Measurements from ENCODE around the gene FAM228B. TPM values are rescaled to one million over a fixed set of nuclear protein-coding genes. Genes with fewer than 3 reads are reported as not detected.
"Not testable (repeated sequence)": the region's sequence is repeated elsewhere in the genome, so short reads cannot be mapped to it uniquely, and the experiment has no call there.

The FAM228B gene
- polyA plus RNA-seq, 1 experiment: 4.2 TPM

GRCh38 chr2:24088821-24089359, 34.4 kb upstream of the FAM228B start:
- H3K36me3 ChIP-seq (ENCODE audit: control insufficient read depth, insufficient read depth, low read length): no peaks in the 10 kb centered on the region
- POLR2A ChIA-PET: no interaction called here
- TF ChIP-seq CTCF (IDR thresholded peaks at IDR 0.05; ENCODE audit: insufficient read depth, low read depth, low read length): no peak

GRCh38 chr2:24093270-24093669, 30.0 kb upstream of the FAM228B start:
- DNase-seq (ENCODE audit: low read depth); H3K4me3 ChIP-seq (ENCODE audit: low read depth, low read length); POLR2A ChIA-PET; H3K36me3 ChIP-seq (ENCODE audit: control insufficient read depth, insufficient read depth, low read length); H3K27me3 ChIP-seq (ENCODE audit: control insufficient read depth, insufficient read depth, low read length): not testable (repeated sequence)
- CTCF ChIA-PET: interaction anchor here (1.4 kb wide), 1 partner anchor 9 kb away, joined by 6 read pairs; no protein-coding TSS in a partner anchor

More at GRCh38 chr2:24088821-24089359, 34.4 kb upstream of the FAM228B start:
- no peak for DNase-seq (ENCODE audit: low read depth)
- CTCF ChIA-PET: interaction anchor here (1.6 kb wide), 1 partner anchor 162 kb away, joined by 4 read pairs; the partner anchor contains the start of gene ATAD2B
- Histone ChIP-seq H3K27me3 (ENCODE audit: control insufficient read depth, insufficient read depth, low read length) (no peaks in the 10 kb centered on the region), H3K4me3 (ENCODE audit: low read depth, low read length) (no peak overlapping the region)

GRCh38 chr2:24095171-24095677, 28.0 kb upstream of the FAM228B start:
- H3K36me3 ChIP-seq (ENCODE audit: control insufficient read depth, insufficient read depth, low read length); H3K4me3 ChIP-seq (ENCODE audit: low read depth, low read length); CTCF ChIA-PET; POLR2A ChIA-PET; DNase-seq (ENCODE audit: low read depth); H3K27me3 ChIP-seq (ENCODE audit: control insufficient read depth, insufficient read depth, low read length): not testable (repeated sequence)

- H3K36me3 ChIP-seq (ENCODE audit: control insufficient read depth, insufficient read depth, low read length); DNase-seq (ENCODE audit: low read depth); H3K4me3 ChIP-seq (ENCODE audit: low read depth, low read length); H3K27me3 ChIP-seq (ENCODE audit: control insufficient read depth, insufficient read depth, low read length); POLR2A ChIA-PET; CTCF ChIA-PET: not testable (repeated sequence)
Observed at GRCh38 chr2:24100732-24101131, 22.5 kb upstream of the FAM228B start.

- TF ChIP-seq CTCF (IDR thresholded peaks at IDR 0.05; ENCODE audit: insufficient read depth, low read depth, low read length): no peak
- no peaks in the 10 kb centered on the region for H3K27me3 ChIP-seq (ENCODE audit: control insufficient read depth, insufficient read depth, low read length)
- H3K36me3 ChIP-seq (ENCODE audit: control insufficient read depth, insufficient read depth, low read length): peaks cover 3% of the 10 kb centered on the region; the same call in 1 of the 2 replicates
- DNase-seq (ENCODE audit: low read depth): no peak
- ChIA-PET CTCF (interaction anchor here (0.6 to 1.8 kb wide), 3 partner anchors 158 to 286 kb away, joined by 3 read pairs; no protein-coding TSS in a partner anchor), POLR2A (no interaction called here)
- H3K4me3 ChIP-seq (ENCODE audit: low read depth, low read length): no peak overlapping the region
Observed at GRCh38 chr2:24101992-24102391, 21.3 kb upstream of the FAM228B start.

- TF ChIP-seq CTCF (IDR thresholded peaks at IDR 0.05; ENCODE audit: insufficient read depth, low read depth, low read length): no peak
Observed at GRCh38 chr2:24102677-24103076, 20.6 kb upstream of the FAM228B start.

More at GRCh38 chr2:24102677-24103076, 20.6 kb upstream of the FAM228B start:
- Histone ChIP-seq H3K36me3 (ENCODE audit: control insufficient read depth, insufficient read depth, low read length) (peaks cover 3% of the 10 kb centered on the region; the same call in 1 of the 2 replicates), H3K27me3 (ENCODE audit: control insufficient read depth, insufficient read depth, low read length) (no peaks in the 10 kb centered on the region), H3K4me3 (ENCODE audit: low read depth, low read length) (no peak overlapping the region)
- ChIA-PET POLR2A (no interaction called here), CTCF (interaction anchor here (0.6 to 1.8 kb wide), 3 partner anchors 158 to 286 kb away, joined by 3 read pairs; no protein-coding TSS in a partner anchor)
- DNase-seq (ENCODE audit: low read depth): no peak

Data from BJ (cell line).